Ectodermal cell (in vitro differentiated cells): ENCODE data around the gene CPED1.

Experiments
- H3K27ac ChIP-seq: 2 replicates; pipeline ENCODE4 v1.7.0; 2013; ENCODE audit warnings: mild to moderate bottlenecking, low read depth, low read length; ENCODE audit not compliant: insufficient read depth, poor library complexity, severe bottlenecking
- H3K27me3 ChIP-seq: 2 replicates; pipeline ENCODE4 v1.7.0; 2013; ENCODE audit warnings: mild to moderate bottlenecking, low read length; ENCODE audit not compliant: insufficient read depth, control insufficient read depth, poor library complexity, severe bottlenecking
- H3K36me3 ChIP-seq: one replicate; pipeline ENCODE4 v1.7.0; 2013; ENCODE audit warnings: low read length; ENCODE audit not compliant: control insufficient read depth, insufficient read depth
- H3K4me1 ChIP-seq: one replicate; pipeline ENCODE4 v1.7.0; 2013; ENCODE audit warnings: low read length; ENCODE audit not compliant: control insufficient read depth, insufficient read depth
- H3K4me3 ChIP-seq: 2 replicates; pipeline ENCODE4 v1.7.0; 2013; ENCODE audit warnings: low read depth, low read length, control low read depth; ENCODE audit not compliant: insufficient read depth
- H3K9me3 ChIP-seq: 2 replicates; pipeline ENCODE4 v1.7.0; 2013; ENCODE audit warnings: mild to moderate bottlenecking, low read length, moderate library complexity; ENCODE audit not compliant: control insufficient read depth
- WGBS, 2 experiments: methylation state at CpG; one replicate each; pipeline ENCODE4 v1.1.7; 2013; ENCODE audit warnings: missing lambda C conversion rate in 2 of 2; 5-methylcytosine and 5-hydroxymethylcytosine counted together

Gene CPED1

GRCh38 chr7:121126801-121127534 lies 138.5 kb downstream of the CPED1 start:
- no peaks in the 10 kb centered on the region for H3K27me3 ChIP-seq
- H3K4me3 ChIP-seq = no peak overlapping the region
- H3K4me1 ChIP-seq = no peaks in the 10 kb centered on the region
- no peaks in the 10 kb centered on the region for H3K9me3 ChIP-seq
- WGBS, 2 experiments = 100% methylated on average over 1 of the region's 3 CpGs
- no peak overlapping the region for H3K27ac ChIP-seq
- no peaks in the 10 kb centered on the region for H3K36me3 ChIP-seq

- Histone ChIP-seq H3K36me3 (no peaks in the 10 kb centered on the region), H3K4me3 (no peak overlapping the region), H3K9me3 (no peaks in the 10 kb centered on the region), H3K4me1 (no peaks in the 10 kb centered on the region), H3K27me3 (no peaks in the 10 kb centered on the region), H3K27ac (no peak overlapping the region)
- WGBS, 2 experiments = no CpG with 5 or more reads among the region's 1 CpG
These were observed 144.4 kb downstream of the CPED1 start for GRCh38 chr7:121132940-121133339.

GRCh38 chr7:121133444-121133843 lies 144.9 kb downstream of the CPED1 start:
- Histone ChIP-seq H3K36me3 (no peaks in the 10 kb centered on the region), H3K9me3 (no peaks in the 10 kb centered on the region), H3K4me3 (no peak overlapping the region), H3K27ac (no peak overlapping the region), H3K27me3 (no peaks in the 10 kb centered on the region), H3K4me1 (no peaks in the 10 kb centered on the region)
- WGBS, 2 experiments = 90 to 93% methylated on average over 3 of the region's 3 CpGs

DNA sequence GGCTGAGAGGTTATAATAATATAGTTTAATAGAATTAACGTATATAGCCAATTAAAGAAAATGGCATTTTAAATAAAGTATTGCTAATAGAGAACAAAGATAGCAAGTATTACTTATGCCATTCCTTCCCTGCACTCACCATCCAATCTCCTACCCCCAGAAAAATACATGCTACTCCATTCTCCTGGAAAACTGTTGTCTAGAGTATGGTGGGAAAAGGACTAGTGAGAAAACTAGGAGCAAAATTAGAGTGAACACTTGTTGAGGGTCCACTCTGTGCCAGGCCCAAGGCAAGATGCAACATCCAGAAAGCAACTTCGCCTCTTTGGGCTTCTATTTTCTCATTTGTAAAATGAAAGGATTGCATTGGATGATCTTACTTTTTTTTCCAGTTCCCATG lies 149.1 kb downstream of the CPED1 start:
- 83 to 100% methylated on average over 1 of the region's 2 CpGs for WGBS, 2 experiments

GRCh38 chr7:121138262-121138933 lies 149.9 kb downstream of the CPED1 start:
- Histone ChIP-seq H3K27me3 (no peaks in the 10 kb centered on the region), H3K9me3 (no peaks in the 10 kb centered on the region), H3K36me3 (no peaks in the 10 kb centered on the region), H3K4me1 (no peaks in the 10 kb centered on the region), H3K4me3 (no peak overlapping the region), H3K27ac (no peak overlapping the region)
- WGBS, 2 experiments = 89 to 94% methylated on average over 5 to 7 of the region's 8 CpGs

More for the DNA sequence above, 149.1 kb downstream of the CPED1 start:
- no peaks in the 10 kb centered on the region for H3K36me3 ChIP-seq
- no peak overlapping the region for H3K27ac ChIP-seq
- H3K4me1 ChIP-seq = no peaks in the 10 kb centered on the region
- no peak overlapping the region for H3K4me3 ChIP-seq
- no peaks in the 10 kb centered on the region for H3K27me3 ChIP-seq
- H3K9me3 ChIP-seq = no peaks in the 10 kb centered on the region

DNA sequence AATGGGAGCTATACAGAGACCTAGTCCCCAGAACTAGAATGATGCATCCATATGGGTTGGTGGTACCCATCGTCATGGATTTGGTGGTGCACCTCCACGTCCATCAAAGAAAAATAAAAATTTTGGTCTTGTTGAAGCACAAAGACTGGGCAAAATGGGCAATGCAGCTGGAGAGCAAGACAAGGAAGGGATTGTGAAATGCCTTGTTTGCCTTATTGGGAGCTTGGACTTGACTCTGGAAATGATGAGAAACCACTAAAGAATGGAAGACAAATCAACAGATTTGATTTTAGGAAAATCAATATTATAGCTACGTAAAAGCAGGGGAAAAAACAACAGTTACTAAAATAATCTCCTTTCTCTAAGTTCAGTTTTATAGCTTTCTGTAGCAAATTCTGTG lies 150.9 kb downstream of the CPED1 start:
- H3K36me3 ChIP-seq = no peaks in the 10 kb centered on the region
- H3K27ac ChIP-seq = no peak overlapping the region
- 89 to 95% methylated on average over 2 to 3 of the region's 3 CpGs for WGBS, 2 experiments
- H3K27me3 ChIP-seq = no peaks in the 10 kb centered on the region
- H3K4me3 ChIP-seq = no peak overlapping the region
- no peaks in the 10 kb centered on the region for H3K4me1 ChIP-seq
- H3K9me3 ChIP-seq = no peaks in the 10 kb centered on the region

DNA sequence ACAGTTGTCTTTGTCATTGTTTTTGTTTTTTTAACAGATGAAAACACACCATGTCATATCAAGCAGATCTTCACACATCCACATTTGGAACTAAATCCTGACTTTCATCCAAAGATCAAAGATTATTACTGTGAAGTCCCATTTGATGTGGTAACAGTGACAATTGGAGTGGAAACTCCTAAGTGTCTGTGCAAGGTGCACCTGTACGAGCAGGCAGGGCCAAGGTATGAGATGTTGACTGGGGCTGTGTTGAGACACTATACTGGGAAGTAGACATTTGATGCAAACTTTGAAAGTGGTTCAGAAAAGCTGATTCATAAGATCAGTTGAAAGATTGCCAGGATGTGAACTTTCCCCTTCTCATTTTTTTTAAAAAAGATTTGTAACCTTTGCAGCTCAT lies 152.3 kb downstream of the CPED1 start:
- 92 to 94% methylated on average over 1 of the region's 1 CpG for WGBS, 2 experiments
- H3K4me1 ChIP-seq = no peaks in the 10 kb centered on the region
- H3K27ac ChIP-seq = no peak overlapping the region
- no peaks in the 10 kb centered on the region for H3K9me3 ChIP-seq
- H3K36me3 ChIP-seq = no peaks in the 10 kb centered on the region
- no peak overlapping the region for H3K4me3 ChIP-seq
- H3K27me3 ChIP-seq = no peaks in the 10 kb centered on the region

GRCh38 chr7:121151774-121152221 lies 163.3 kb downstream of the CPED1 start:
- H3K9me3 ChIP-seq = no peaks in the 10 kb centered on the region
- H3K4me3 ChIP-seq = no peak overlapping the region
- H3K27me3 ChIP-seq = no peaks in the 10 kb centered on the region
- WGBS, 2 experiments = 76 to 79% methylated on average over 2 of the region's 2 CpGs
- no peaks in the 10 kb centered on the region for H3K4me1 ChIP-seq
- H3K27ac ChIP-seq = no peak overlapping the region
- H3K36me3 ChIP-seq = no peaks in the 10 kb centered on the region

DNA sequence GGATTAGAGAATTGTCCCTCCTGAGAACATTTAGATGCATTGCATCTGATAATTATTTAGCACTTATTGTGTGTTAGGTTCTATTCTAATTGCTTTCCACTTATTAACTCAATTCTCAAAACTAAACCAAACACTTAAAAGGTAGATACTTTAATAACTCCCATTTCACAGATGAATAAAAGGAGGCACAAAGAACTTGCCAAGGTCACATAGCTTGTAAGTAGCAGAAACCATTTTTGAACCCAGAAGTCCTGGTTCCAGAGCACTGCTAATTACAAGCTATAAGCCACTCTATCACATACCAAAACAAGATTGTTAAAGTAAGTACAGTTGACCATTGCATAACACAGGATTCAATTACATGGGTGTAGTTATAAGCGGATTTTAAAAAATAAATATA lies 164.9 kb downstream of the CPED1 start:
- no peak overlapping the region for H3K27ac ChIP-seq
- no CpG with 5 or more reads among the region's 1 CpG for WGBS, 2 experiments
- H3K4me3 ChIP-seq = no peak overlapping the region
- no peaks in the 10 kb centered on the region for H3K27me3 ChIP-seq
- H3K4me1 ChIP-seq = no peaks in the 10 kb centered on the region
- H3K36me3 ChIP-seq = no peaks in the 10 kb centered on the region
- H3K9me3 ChIP-seq = no peaks in the 10 kb centered on the region

GRCh38 chr7:121153995-121154394 lies 165.5 kb downstream of the CPED1 start:
- H3K36me3 ChIP-seq = no peaks in the 10 kb centered on the region
- H3K4me1 ChIP-seq = no peaks in the 10 kb centered on the region
- H3K9me3 ChIP-seq = no peaks in the 10 kb centered on the region
- WGBS, 2 experiments = 91 to 100% methylated on average over 1 of the region's 1 CpG
- H3K4me3 ChIP-seq = no peak overlapping the region
- no peaks in the 10 kb centered on the region for H3K27me3 ChIP-seq
- no peak overlapping the region for H3K27ac ChIP-seq
